GM12865 (cell line): ENCODE results near the gene TMEM223.
A peak's percentile ranks its signal among the peaks of the same experiment; 100 is the strongest.
"Not testable (repeated sequence)": the region's sequence is repeated elsewhere in the genome, so short reads cannot be mapped to it uniquely, and the experiment has no call there.

Source experiments
- DNase-seq: peaks from one replicate; pipeline ENCODE4 v3.0.0; 2010; ENCODE audit warnings: low read depth
- H3K4me3 ChIP-seq: 2 replicates; pipeline ENCODE4 v1.5.1; 2011; ENCODE audit warnings: mild to moderate bottlenecking, low read depth, low read length, control low read depth
- CTCF ChIP-seq: IDR thresholded peaks from 2 replicates; pipeline ENCODE4 v1.5.1; 2011; ENCODE audit warnings: low read length, control low read depth, low read depth, inconsistent platforms; ENCODE audit not compliant: insufficient read depth; ENCODE audit errors: missing control alignments

Gene TMEM223

GRCh38 chr11:62770778-62771143 is 21.0 kb downstream of the TMEM223 start:
- DNase-seq = peak; percentile 47
- no peak for TF ChIP-seq CTCF
- peak overlapping the region; percentile 69 for H3K4me3 ChIP-seq

- DNase-seq = not testable (repeated sequence)
- H3K4me3 ChIP-seq = peak overlapping the region; percentile 22; the same call in 1 of the 2 replicates
Measured at GRCh38 chr11:62760867-62761227, 31.0 kb downstream of the TMEM223 start.

- DNase-seq = no peak
- no peak overlapping the region for H3K4me3 ChIP-seq
- TF ChIP-seq CTCF = no peak
Measured at GRCh38 chr11:62757846-62758788, 33.7 kb downstream of the TMEM223 start.

- no peak for TF ChIP-seq CTCF
- DNase-seq = no peak
- H3K4me3 ChIP-seq = no peak overlapping the region
Measured at GRCh38 chr11:62755086-62755615, 36.7 kb downstream of the TMEM223 start.

- H3K4me3 ChIP-seq = peak within 1 kb of the TSS; percentile 61
- TF ChIP-seq CTCF = no peak
- peak; percentile 100 for DNase-seq
Measured at GRCh38 chr11:62753736-62754603, 37.8 kb downstream of the TMEM223 start, which contains the start of gene ZBTB3. Gene ZBTB3 (minus strand): TSS chr11:62754160. CDS start chr11:62753664, 496 bp downstream.

GRCh38 chr11:62752994-62753735 is 38.6 kb downstream of the TMEM223 start:
- peak overlapping the region; percentile 61 for H3K4me3 ChIP-seq
- no peak for TF ChIP-seq CTCF
- no peak for DNase-seq
